Spleen (tissue), 7 donors: ENCODE measurements around the gene BMPR1A.

ENCODE experiments used
- POLR2A ChIP-seq, 3 donors: fragments of 450-650 bp; IDR thresholded peaks; one replicate each; pipeline ENCODE4 v1.5.1; 2017; ENCODE audit warnings: antibody characterized with exemption in 3 of 3, mild to moderate bottlenecking in 1 of 3
- POLR2AphosphoS5 ChIP-seq, 3 donors: sonication (generic); formaldehyde crosslinking; IDR thresholded peaks; one replicate each; pipeline ENCODE4 v1.5.1; 2017; ENCODE audit warnings: antibody characterized with exemption in 3 of 3
- TF ChIP-seq, protein P1 (sequence below), 11 experiments: fragments of 200-600 bp in 7 of 11; fragments of 450-650 bp in 4 of 11; sonication (generic) in 4 of 11; IDR thresholded peaks in 8 of 11; conservative IDR thresholded peaks in 3 of 11; 1 replicate in 7 of 11; 2 replicates in 4 of 11; pipeline versions ENCODE4 v1.4.0 to v1.8.0; 2016 to 2021; ENCODE audit warnings: antibody characterized with exemption in 11 of 11, inconsistent platforms in 4 of 11, mild to moderate bottlenecking in 1 of 11
- donor health status: DM: no; HTN: no; CAD: no; lungs with moderate emphysema.
- donor health status: DM: no; HTN: no; CAD: no.
- donor health status: DM: no; HTN: no; CAD: no.

DNA sequence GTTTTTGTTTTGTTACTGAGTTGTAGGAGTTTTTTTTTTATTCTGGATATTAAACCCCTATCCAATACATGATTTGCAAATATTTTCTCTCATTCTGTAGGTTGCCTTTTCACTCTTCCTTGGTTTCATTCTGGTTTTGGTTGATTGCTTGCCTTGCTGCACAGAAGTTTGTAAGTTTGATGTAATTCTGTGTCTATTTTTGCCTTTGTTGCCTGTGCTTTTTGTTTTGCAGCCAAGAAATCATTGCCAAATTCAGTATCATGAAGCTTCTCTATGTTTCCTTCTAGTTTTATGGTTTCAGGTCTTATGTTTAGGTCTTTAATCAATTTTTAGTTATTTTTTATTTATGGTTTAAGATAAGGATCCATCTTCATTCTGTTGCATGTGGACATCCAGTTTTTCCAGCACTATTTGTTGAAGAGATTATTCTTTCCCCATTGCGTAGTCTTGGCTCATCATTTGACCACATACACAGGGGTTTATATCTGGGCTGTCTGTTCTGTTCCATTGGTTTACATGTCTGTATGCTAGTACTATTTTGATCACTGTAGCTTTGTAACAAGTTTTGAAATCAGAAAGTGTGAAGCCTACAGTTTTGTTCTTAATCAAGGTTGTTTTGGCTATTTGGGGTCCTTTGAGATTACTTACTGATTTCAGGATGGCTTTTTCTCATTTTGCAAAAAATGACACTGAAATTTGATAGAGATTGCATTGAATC, 26.4 kb downstream of the BMPR1A start:
- no peak for TF ChIP-seq POLR2A (IDR thresholded peaks at IDR 0.05)
- TF ChIP-seq, protein P1, sequence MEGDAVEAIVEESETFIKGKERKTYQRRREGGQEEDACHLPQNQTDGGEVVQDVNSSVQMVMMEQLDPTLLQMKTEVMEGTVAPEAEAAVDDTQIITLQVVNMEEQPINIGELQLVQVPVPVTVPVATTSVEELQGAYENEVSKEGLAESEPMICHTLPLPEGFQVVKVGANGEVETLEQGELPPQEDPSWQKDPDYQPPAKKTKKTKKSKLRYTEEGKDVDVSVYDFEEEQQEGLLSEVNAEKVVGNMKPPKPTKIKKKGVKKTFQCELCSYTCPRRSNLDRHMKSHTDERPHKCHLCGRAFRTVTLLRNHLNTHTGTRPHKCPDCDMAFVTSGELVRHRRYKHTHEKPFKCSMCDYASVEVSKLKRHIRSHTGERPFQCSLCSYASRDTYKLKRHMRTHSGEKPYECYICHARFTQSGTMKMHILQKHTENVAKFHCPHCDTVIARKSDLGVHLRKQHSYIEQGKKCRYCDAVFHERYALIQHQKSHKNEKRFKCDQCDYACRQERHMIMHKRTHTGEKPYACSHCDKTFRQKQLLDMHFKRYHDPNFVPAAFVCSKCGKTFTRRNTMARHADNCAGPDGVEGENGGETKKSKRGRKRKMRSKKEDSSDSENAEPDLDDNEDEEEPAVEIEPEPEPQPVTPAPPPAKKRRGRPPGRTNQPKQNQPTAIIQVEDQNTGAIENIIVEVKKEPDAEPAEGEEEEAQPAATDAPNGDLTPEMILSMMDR (IDR thresholded peaks at IDR 0.05 in 8 of 11, conservative IDR thresholded peaks at IDR 0.05 in 3 of 11): no peak
- no peak for TF ChIP-seq POLR2AphosphoS5 (IDR thresholded peaks at IDR 0.05)
